C4-2B (cell line): ENCODE results near the gene ST8SIA5.

ENCODE experiments used
- ZFX ChIP-seq: fragments of 450-650 bp; IDR thresholded peaks from 2 replicates; pipeline ENCODE4 v1.6.1; 2017
- TF ChIP-seq, protein P1 (sequence below): fragments of 450-650 bp; conservative IDR thresholded peaks from 2 replicates; pipeline ENCODE4 v1.5.1; 2017; ENCODE audit warnings: mild to moderate bottlenecking

DNA sequence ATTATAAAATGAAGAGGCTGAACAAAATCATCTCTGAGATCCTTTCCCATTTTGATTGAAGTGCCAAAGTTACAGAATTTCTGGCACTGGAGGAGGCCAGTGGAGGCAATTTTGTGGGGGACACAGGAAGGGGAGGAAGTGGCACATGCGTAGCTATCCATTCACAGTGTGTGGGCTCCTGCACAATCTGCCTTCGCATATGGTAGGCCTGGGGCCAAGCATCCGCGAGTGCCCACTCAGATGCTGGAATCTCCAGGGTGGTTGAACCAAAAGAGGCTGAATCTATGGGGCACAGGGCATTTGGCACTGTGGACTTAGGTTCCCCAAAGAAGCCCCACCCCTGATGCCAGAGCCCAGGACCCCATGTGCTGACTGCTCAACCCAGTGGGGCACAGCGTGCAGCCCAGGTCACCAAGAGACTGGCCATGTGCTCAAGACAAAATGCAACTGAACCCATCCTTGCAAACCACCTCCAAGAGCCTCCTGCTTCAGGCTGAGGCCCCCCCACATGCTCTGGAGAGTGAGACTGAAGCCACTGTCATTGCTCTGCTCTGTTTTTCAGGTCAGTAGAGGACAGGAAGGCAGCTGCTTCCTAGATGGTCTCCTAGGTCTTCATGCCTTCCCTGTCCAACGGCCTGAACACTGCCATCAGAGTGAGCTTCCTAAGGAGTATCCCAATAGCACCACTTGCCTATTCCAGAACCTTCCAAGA lies 28.5 kb downstream of the ST8SIA5 start:
- TF ChIP-seq, protein P1, sequence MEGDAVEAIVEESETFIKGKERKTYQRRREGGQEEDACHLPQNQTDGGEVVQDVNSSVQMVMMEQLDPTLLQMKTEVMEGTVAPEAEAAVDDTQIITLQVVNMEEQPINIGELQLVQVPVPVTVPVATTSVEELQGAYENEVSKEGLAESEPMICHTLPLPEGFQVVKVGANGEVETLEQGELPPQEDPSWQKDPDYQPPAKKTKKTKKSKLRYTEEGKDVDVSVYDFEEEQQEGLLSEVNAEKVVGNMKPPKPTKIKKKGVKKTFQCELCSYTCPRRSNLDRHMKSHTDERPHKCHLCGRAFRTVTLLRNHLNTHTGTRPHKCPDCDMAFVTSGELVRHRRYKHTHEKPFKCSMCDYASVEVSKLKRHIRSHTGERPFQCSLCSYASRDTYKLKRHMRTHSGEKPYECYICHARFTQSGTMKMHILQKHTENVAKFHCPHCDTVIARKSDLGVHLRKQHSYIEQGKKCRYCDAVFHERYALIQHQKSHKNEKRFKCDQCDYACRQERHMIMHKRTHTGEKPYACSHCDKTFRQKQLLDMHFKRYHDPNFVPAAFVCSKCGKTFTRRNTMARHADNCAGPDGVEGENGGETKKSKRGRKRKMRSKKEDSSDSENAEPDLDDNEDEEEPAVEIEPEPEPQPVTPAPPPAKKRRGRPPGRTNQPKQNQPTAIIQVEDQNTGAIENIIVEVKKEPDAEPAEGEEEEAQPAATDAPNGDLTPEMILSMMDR, result no peak
- TF ChIP-seq ZFX, result no peak
